ENCODE measurements around the gene ZFP62. TPM values are rescaled to one million over a fixed set of nuclear protein-coding genes. Genes with fewer than 3 reads are reported as not detected.

ZFP62 gene
- total and polyA plus RNA-seq, 2 of the 8 experiments (the other 6 are each of a cell fraction or from before 2014, with no cell fraction given), result 9.3 to 38.5 TPM

GRCh38 chr5:180823940-180824629 lies 37.0 kb downstream of the ZFP62 start:
- Histone ChIP-seq H2BK5ac (ENCODE audit: low read depth, low read length) (no peak overlapping the region), H3K23ac (ENCODE audit: insufficient read length) (no peak overlapping the region), H4K20me1 (replicated peaks in 1 of 2; ENCODE audit: control insufficient read depth in 1 of 2, insufficient read depth in 2 of 2, low read length in 2 of 2) (no peaks in the 10 kb centered on the region), H2AK5ac (ENCODE audit: low read depth, low read length) (no peak overlapping the region), H3K36me3 (ENCODE audit: control insufficient read depth in 2 of 4, insufficient read depth in 4 of 4, low read length in 3 of 4) (no peaks in the 10 kb centered on the region), H3K79me2 (ENCODE audit: control insufficient read depth in 1 of 2, insufficient read depth in 2 of 2, low read length in 2 of 2) (no peaks in the 10 kb centered on the region), H3K79me1 (ENCODE audit: low read depth, low read length) (no peaks in the 10 kb centered on the region), H3K23me2 (ENCODE audit: low read depth, low read length) (no peaks in the 10 kb centered on the region), H2BK12ac (ENCODE audit: low read depth, low read length) (no peak overlapping the region), H3K14ac (ENCODE audit: insufficient read length) (no peak overlapping the region), H3K18ac (ENCODE audit: extremely low read depth, low read length) (no peak overlapping the region), H4K8ac (ENCODE audit: extremely low read depth, insufficient read depth, low read length) (no peak overlapping the region), H2BK15ac (ENCODE audit: low read length) (no peak overlapping the region), H3K4me1 (replicated peaks in 1 of 4; ENCODE audit: control insufficient read depth in 3 of 4, insufficient read depth in 4 of 4, low read length in 3 of 4) (peaks cover 0 to 2% (median 0%) of the 10 kb centered on the region in 4 experiments; a peak in 1 of 7 replicates), H3K9me3 (ENCODE audit: insufficient read depth in 2 of 2, low read depth in 1 of 2, low read length in 1 of 2) (0 out of 4 replicates have a peak, but pooled peaks cover 2 to 3% of the 10 kb centered on the region in 2 experiments), H3K4me3 (ENCODE audit: extremely low read depth in 1 of 4, insufficient read depth in 2 of 4, low read depth in 3 of 4, low read length in 4 of 4) (no peak overlapping the region), H4K91ac (replicated peaks; ENCODE audit: insufficient read length, low read length) (no peak overlapping the region), H2BK120ac (replicated peaks; ENCODE audit: low read depth, low read length) (no peak overlapping the region), H2BK20ac (ENCODE audit: low read length) (no peak overlapping the region), H4K5ac (ENCODE audit: insufficient read length, low read depth, low read length) (no peak overlapping the region), H3K27me3 (replicated peaks in 1 of 4; ENCODE audit: control insufficient read depth in 3 of 4, extremely low read depth in 1 of 4, insufficient read depth in 3 of 4, low read length in 3 of 4) (peaks cover 0 to 5% (median 3%) of the 10 kb centered on the region in 4 experiments; a peak in 3 of 7 replicates), H3K4me2 (ENCODE audit: insufficient read depth in 1 of 2, low read depth in 2 of 2, low read length in 2 of 2) (no peak overlapping the region), H2AFZ (ENCODE audit: low read length) (no peak overlapping the region), H3K56ac (replicated peaks; ENCODE audit: insufficient read length, low read depth, low read length) (no peak overlapping the region), H3K27ac (ENCODE audit: low read depth, low read length) (no peak overlapping the region), H3K4ac (replicated peaks; ENCODE audit: insufficient read length, low read depth, low read length) (no peak overlapping the region), H3K9ac (replicated peaks in 1 of 4; ENCODE audit: extremely low read depth in 1 of 4, low read depth in 3 of 4, low read length in 3 of 4) (no peak overlapping the region)
- DNase-seq (ENCODE audit: low read depth in 1 of 2, low spot score in 2 of 2) (peak in 1 of 2 experiments; percentile 1), FAIRE-seq (no peak)
- no peak for TF ChIP-seq EGR1 (IDR thresholded peaks at IDR 0.05; ENCODE audit: borderline replicate concordance, low read depth, low read length)
- no peak for TF ChIP-seq SIRT6 (IDR thresholded peaks at IDR 0.05; ENCODE audit: low read length)
- no peak for TF ChIP-seq NRF1 (IDR thresholded peaks at IDR 0.05; ENCODE audit: low read depth, low read length)
- no peak for TF ChIP-seq E2F6 (IDR thresholded peaks at IDR 0.05)
- no peak for TF ChIP-seq SUZ12 (IDR thresholded peaks at IDR 0.05; ENCODE audit: low read length)
- TF ChIP-seq CHD2 (IDR thresholded peaks at IDR 0.05; ENCODE audit: low read length), result no peak
- no peak for TF ChIP-seq EP300 (IDR thresholded peaks at IDR 0.05; ENCODE audit: borderline replicate concordance in 1 of 2, low read depth in 2 of 2, low read length in 2 of 2)
- no peak for TF ChIP-seq FOSL1 (IDR thresholded peaks at IDR 0.05; ENCODE audit: insufficient read depth, low read depth, low read length)
- TF ChIP-seq POLR2AphosphoS5 (IDR thresholded peaks at IDR 0.05; ENCODE audit: low read depth, low read length), result no peak
- TF ChIP-seq YY1 (IDR thresholded peaks at IDR 0.05; ENCODE audit: low read depth, low read length), result no peak
- TF ChIP-seq KDM5A (IDR thresholded peaks at IDR 0.05; ENCODE audit: low read length), result no peak
- TF ChIP-seq BACH1 (IDR thresholded peaks at IDR 0.05; ENCODE audit: low read length), result no peak
- ChIA-PET CTCF (ENCODE audit: partially characterized antibody) (interaction anchor here (1.0 to 2.8 kb wide), 4 partner anchors 9 to 39 kb away, joined by 3 to 10 read pairs (median 8); no protein-coding TSS in a partner anchor), POLR2A (ENCODE audit: partially characterized antibody) (interaction anchor here (0.7 kb wide), 1 partner anchor 22 kb away, joined by 3 read pairs; no protein-coding TSS in a partner anchor)
- WGBS, 2 experiments (ENCODE audit: extremely low coverage in 1 of 2, insufficient coverage in 1 of 2, insufficient read length in 1 of 2, insufficient replicate concordance in 2 of 2, low coverage in 1 of 2, low lambda C conversion rate in 2 of 2, missing lambda C conversion rate in 1 of 2), result 87% methylated on average over 6 of the region's 6 CpGs; no CpG with 5 or more reads in 1 of the 2 experiments

Measured in H1 (cell line).